GM19468 (cell line): ENCODE data around the gene RAB3C.

Source experiments
- ATAC-seq: cut with Tn5 transposase; IDR thresholded peaks from one replicate; pipeline ENCODE4 v1.9.1; 2021; ENCODE audit warnings: mild to moderate bottlenecking, moderate library complexity, moderate number of reproducible peaks; ENCODE audit not compliant: unreplicated experiment; ENCODE audit errors: extremely low read depth

RAB3C gene

DNA sequence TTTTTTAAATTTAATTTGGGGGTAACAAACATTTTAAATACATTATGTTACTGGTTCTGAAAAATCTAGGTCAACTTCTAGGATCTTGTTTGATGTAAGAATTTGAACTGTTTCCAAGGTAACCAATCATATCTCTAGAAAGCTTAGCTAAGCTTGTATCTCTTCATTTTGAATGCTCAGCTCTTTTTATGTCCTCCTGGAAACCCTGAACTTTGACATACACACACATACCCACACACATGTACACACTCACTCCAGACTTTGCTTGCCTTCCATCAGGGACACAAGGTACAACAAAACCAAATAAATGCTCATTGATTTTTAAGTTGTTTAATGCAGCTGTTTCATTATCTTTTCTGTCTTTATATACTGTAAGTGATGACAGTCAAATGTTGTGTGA is 178.5 kb downstream of the RAB3C start:
- ATAC-seq, result no peak

DNA sequence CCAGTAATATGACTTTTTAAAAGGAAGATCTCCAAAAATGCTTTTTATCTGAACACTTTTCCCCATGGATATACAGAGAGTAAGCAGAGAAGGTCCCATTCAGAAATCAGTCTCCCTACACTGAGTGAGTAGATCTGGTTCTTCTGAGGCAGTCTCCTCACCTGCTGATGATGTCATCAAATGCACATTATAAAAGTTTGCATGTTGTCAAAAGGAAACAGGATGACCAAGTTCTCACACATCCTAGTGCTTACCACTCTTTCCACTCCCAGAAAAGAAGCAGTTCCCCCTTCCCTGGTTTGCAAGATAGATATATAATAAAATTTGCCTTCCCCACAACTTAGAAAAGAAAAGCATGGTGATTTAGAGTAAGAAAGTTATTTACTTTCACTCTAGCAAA is 180.5 kb downstream of the RAB3C start:
- ATAC-seq, result no peak

DNA sequence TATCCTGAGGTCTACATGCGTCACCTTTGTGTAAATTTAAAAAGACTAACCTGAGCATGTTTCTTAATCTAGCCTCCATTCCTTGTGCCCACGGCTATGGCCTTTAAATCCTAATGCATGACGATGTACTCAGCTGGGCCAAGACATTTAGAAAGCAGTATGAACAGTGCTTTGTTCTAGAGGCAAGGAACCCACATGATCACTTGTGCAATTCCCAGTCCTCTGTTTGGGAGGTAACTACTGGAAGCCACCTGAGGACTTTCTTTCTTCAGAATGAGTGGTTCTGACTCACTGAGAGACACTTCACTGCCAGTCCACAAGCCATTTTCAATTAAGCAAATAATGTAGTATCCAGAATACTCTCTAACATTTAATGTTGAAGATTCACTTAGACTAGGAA is 181.3 kb downstream of the RAB3C start:
- no peak for ATAC-seq

DNA sequence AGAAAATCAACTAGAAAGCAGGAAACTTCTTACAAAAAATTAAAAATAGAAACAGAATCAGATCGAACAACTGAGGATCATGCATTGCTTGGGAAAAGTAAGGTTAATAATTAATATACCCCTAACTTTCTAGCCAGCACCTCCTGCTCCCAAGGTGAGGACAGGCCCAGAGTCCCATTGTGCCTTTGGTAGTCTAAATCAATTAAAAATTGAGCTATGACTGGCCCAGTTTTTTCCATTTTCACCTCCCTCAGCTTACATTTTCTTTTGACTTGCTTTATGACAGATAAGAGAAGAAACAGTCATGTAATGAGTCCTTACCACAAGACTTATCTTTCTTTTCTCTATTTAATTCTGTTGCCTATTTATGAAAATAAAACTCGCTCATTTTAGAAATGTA is 182.2 kb downstream of the RAB3C start:
- no peak for ATAC-seq

DNA sequence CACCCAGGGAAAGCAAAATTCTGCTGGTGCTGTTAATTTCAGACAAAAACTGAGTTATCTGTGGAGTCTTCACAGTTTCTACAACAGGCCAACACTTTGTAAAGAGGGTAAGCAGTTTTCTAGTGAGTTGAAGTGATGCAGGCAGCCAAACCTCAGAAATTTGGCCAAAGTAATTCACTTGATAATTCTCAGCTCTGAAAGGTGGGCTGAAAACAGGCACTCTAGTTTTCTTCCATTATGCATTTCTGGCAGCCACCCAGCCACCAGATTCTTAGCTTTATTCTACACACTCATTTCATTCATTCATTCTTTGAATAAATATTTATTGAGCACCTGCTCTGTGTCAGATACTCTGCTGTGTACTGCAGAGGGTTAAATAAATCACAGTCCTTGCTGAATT is 184.2 kb downstream of the RAB3C start:
- ATAC-seq, result no peak

DNA sequence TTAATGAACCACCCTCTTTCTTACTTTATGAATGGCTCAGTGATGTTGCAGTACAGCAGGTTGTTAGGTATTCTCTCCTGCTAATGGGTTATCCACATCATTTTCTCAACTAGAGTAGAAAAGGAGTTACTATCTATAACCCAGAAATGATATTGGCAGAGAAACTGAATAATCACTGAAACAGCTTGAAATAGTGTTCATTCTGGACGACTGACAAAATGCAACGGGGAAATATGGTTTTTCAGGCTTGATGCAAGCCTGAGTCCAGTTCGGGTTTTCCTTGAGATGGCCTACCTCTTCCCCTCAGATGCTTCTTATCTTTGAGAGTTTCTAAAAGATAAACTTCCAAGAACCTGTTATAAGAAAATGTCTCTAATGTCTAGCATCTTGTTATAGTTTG is 187.3 kb downstream of the RAB3C start:
- ATAC-seq, result no peak

DNA sequence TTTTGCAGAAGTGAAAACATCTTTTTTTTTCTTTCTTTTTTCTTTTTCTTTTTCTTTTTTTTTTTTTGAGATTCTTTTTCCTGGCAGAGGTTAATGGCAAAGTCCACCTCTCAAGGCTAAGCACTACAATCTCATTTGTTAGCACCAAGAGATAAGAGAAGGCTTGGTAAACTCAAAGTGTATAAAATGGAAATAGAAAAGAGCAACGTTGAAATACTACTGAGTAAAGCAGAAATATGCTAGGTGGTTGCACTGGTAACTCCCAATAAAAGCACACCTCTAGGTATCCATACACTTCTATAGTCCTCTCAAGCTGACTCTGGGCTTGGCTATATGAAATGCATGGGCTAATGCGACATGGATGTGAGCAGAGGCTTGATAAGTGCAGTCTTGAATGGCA is 188.9 kb downstream of the RAB3C start:
- ATAC-seq, result no peak

DNA sequence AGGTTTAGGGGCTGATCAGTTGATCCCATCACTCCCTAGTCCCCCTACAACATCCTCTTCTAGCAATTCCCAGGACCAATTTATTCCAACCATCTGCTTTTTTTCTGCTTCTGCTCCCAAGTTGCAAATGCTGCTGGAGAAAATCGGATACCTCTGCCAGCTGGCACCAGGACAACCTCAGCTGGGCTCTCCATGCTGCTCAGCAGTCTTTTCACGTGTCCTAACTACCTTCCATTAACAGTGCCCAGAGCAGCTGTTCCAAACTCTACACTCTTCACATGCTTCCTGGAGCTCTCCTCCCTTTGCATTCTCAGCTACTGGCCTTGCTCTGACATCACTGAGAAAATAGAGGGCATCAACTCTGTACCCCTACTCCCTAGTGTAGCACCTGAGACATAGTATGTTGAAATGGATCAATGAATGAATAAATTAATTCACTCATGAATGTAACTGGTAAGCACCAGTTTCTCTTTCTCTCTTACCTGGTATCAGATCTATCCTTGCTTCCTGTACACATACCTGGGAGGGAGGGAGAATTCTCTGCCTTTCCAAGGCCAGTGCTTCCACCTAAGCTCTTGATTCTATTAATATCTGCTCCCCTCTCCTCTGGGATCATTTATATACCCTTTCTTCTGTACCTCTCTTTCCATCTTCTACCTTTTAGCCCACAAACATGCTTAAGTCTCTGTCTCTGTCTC is 191.0 kb downstream of the RAB3C start:
- no peak for ATAC-seq

DNA sequence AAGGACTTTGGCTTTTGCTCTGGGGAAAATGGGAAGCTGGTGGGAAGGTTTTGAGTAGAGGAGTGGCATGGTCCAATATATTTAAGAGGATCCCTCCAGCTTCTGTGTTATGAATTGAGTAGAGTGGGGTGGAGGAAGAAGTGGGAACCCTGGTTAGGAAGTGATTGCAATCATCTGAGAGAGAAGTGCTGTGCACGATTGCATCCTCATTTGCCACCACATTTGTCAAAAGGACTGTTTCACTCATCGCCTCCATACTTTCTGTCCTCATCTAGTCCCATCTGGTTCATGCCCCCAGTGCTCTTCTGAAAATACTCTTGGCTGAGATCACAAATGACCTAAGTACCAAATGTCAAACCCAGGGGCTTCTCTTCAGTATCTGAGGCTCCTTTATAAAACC is 192.1 kb downstream of the RAB3C start:
- no peak for ATAC-seq

DNA sequence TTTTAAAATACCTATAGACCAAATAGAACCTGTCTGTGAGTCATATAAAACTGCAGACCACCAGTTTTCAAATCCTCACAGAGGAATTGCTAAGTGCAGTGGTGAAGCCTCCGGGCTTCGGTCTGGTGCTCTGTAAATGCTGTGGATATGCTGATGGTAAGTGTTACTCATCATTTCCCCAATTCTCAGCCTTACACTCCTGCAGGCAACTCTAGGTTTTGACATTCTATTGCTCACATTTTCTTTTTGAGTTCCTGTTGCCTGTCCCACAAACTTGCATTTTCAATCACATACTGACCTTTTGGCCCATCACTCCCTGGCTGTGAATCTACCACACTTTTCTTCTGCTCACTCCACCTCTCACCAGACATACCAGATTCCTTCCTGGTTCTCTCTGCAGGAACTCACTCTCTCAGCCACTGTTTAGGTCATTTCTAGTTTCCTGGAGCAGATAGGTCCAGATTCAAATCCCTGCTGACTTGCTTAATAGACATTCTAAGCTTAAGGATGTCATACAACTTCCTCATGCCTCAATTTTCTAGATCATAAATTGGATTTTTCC is 192.9 kb downstream of the RAB3C start:
- ATAC-seq, result no peak

DNA sequence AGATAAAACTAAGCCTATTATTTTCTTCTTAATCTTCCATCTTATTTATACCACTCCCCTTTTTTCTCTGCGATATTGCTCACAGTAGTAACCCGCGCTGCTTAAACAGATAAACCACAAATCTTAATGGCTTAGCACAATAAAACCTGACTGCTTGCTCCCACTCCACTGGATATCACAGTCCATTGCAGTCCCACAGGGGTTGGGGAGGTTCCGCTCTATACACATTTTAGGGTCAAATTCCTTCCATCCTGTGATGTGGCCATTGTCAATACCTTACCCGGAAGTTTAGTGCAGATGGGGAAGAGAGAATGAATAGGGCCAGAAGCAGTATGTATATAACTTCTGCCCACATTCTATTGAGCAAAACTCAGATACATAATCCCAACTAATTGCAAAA is 193.7 kb downstream of the RAB3C start:
- ATAC-seq, result no peak

DNA sequence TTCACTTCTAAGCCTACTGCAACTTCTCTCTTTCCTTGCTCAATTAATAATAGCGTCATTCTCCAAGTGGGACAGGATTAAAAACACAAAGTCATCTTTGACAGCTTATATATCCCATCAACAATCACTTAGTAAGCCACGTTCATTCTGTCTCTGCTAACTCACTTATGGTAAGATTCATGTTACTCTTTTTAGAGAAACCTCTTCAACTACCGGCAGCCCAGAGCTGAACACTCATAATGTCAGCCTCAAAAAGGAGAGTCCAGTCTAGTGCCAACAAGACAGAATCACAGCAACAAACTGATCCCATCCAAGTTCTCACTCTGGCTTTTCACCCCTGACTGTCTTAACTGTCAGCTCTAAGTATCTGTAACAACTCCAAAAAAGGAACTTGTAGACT is 196.0 kb downstream of the RAB3C start:
- no peak for ATAC-seq

DNA sequence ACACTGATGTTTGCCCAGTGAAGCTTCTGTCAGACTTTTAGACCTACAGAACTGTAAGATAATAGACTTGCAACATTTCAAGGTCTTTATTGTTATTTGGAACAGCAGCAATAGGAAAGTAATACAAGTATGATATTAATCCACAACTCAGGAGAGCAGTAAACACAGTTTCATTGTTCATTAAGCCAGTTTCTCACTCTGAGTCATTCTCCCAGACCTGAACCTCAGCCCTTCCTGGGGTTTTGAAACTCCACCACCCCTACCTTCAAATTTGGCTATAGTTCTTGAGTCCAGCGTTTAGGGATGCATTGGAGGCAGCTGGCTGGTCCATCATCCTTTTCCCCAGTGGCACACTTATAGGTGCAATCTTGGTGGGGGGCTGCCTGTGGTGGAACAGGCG is 203.2 kb downstream of the RAB3C start:
- ATAC-seq, result no peak

DNA sequence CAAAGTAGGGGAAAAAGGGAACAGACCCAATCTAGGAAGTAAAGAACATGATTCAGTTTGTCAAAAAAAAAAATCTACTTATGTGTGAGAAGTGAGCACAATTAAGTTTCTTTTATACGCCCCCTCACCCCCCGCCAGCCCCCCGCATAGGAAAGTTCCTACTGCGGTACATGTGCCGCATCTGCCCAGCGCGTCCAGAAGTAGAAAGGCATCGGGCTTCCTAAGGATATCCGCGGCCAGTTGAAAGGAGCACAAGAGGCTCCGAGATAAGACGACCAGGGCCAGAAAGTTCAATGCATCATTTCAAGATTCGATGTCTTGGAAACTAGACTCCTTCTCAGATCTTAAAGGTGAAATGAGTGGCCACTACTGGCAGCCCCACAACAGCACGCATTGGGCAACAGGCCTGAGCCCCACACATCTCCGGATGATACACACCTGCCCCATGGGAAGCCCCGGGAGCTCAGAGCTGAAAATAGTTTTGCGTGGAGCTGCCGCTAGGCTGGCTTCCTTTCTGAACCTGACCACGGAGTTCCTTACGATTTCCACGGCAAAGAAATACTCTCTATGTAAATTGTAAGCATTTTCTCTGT is 203.9 kb downstream of the RAB3C start:
- no peak for ATAC-seq

DNA sequence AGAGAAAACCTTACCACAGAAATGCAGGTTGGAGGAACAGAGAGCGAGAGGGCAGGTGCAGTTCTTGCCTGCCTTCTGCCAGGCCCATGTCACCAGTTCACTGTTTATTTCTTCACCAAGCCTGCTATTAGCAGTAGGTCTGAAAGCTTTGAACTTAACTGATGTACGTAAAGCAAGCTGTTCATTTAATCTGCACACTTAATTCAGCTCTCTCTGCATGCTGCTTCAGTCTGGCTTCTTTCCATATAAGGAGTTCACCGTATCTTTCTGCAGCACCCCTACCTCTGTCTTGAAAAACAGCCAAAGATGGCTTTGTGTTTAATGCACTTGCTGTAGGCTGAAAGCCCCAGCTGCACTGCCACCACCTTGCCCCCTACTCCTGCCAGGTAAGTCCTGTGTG is 205.1 kb downstream of the RAB3C start:
- no peak for ATAC-seq

DNA sequence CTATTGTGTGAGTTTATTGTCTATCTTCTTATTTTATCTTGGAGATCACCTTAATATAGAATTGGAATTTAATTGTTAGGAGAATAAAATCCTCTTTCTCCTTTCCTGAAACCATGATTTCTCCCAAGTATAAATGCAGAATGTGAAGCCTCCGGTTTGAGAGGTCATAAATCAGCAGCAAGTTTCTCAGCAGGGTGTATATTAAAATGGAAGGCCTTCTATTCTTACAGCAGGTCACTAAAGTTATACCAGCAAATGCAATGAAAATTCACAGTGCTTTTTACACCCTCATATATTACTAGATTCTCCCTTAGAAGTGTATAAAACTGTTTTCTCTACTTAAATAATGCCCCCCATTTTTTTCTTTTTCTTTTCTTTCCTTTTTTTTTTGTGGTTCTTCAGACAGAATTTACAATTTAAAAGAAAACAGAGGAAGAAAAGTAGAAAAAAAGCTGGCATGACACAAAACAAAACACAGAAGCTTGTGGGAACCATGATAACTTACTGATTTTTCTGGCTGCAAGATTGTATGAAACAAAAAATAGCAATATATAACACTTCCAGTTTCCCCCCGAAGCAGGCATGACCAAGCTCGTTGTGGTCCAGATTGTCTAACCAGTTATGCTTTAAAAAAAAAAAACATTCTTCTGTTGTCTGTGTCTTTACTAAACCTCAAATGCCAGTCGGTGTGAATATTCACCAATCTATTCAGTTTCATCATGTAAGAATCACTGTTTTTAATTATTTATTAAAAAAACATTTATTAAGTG is 211.2 kb downstream of the RAB3C start:
- no peak for ATAC-seq

DNA sequence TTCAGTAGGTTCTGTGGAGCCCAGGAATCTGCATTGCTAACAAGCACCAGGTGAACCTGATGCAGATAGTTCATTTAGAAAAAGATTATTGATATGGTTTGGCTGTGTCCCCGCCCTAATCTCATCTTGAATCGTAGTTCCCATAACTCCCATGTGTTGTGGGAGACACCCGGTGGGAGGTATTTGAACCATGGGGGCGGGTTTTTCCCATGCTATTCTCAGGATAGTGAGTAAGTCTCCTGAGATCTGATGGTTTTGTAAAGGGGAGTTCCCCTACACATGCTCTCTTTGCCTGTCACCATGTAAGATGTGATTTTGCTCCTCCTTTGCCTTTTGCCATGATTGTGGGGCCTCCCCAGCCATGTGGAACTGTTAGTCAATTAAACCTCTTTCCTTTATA is 212.0 kb downstream of the RAB3C start:
- ATAC-seq, result no peak

DNA sequence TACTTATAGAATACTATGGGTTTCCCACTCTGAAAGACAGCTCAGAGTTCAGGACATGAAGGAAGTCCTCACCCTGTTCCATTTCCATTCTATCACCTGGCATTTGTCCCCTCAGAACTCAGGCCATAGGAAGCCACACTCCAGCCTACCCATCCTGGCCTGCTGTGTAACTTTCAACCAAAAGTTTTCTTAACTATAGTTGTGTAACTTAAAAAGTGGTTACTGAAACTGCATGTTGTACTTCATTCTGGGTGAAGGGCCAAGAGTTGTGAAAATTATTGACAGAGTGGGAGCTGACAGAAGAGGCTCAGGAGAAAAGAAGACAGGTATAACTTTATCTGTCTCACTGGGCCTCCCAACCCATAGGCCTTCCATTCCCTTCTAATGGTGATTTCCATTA is 212.5 kb downstream of the RAB3C start:
- ATAC-seq, result no peak

DNA sequence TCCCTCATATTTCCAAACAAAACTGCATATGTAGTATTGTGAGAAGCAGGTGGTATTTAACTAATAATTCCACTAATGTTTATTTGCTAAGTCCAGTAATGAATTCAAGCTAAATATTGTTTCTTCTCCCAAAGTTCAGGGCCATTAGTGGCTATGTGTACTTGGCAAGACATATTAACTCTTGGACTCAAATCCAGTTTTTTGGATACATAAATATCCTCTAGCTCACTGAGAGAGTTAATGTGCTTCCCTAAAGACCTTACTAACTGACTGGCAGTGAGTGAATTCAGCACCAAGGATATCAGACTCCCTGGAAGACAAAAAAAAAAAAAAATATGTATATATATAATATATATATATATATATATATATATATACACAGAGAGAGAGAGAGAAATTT is 214.1 kb downstream of the RAB3C start:
- no peak for ATAC-seq

DNA sequence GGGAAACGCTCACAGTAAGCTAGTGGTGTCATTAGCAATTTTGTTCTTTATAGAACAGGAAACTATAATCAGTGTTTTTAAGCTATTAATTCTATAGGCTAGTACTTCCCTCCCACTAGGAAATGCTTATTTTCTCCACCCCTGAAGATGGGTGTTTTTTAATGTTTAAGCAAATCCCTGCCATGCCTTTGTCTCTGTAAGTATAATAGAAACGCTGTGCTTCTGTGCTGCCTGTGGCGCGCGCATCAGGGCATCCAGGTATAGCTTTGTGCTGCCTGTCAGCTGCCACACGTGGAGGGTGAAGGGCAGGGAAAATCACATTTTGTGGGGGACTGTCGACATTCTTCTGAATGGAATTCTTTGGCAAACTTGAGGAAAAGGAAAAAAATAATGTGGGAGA is 217.5 kb downstream of the RAB3C start:
- no peak for ATAC-seq

DNA sequence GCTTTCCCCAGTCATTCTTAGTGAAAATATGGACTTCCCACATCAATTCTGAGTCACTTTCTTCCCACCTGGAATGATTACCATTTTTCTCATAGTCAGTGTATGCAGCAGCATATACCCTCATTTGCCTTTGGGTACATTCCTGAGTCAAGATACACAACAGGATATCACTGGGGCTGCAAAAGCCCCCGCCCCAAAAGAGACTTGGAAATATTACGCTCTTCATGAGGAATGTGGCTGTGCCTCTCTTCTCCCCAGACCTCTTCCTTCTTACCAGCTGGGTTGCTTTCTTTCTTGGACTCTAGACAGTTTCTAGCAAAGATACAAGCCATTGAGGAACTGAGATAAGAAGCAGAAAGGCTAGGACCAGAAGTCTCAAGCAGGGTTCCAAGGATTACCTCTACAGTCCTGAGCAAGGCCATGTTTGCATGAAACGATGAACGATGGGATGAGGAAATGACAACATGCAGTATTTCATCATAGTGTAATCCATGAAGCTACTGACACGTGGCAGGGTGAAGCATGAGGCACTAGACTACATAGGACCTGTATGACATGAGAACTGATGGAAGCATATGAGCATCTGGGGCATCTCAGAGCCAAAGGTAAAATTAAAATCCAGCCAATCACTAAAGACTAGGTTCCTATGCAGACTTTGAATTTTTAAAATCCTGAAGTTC is 218.1 kb downstream of the RAB3C start:
- no peak for ATAC-seq
